ENCODE results near the gene TMEM37.

DNA sequence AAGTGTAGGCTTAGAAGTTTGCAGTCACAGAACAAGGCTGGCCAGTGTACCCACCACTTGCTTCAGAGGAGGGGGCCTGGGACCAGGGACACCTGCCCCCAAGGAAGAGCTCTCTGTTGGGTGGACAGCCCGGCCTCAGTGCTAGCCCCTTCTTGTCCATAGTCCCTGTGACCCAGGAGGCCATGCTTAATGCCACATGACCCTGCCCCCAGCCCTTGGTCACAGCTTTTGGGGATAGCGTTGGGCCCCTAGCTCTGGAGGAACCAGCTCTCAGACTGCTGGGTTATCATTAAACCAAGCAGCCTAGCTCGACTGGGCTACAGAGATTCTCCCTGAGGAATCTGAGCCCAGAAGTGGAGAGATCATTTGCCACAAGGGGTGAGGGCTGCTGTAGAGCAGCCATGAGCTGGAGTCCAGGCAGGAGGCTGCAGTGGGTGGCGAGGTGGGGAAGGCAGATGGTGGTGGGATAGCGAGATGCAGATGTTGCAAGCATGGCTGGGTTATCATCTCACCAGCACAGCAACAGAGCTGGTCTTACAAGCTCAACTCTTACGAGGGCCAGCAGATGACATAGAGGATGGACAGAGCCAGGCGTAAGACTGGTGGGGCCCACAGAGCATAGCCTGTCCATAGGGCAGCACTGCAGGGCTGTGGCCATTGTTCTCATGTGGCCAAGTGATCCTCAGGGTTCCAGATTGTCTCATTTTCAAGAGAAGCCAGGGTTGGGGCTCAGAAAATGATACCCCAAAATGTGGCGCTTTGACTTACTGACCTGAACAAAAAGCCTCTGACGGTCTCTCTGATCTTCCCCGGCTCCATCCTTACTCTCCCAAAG lies 7.2 kb upstream of the TMEM37 start:
- TF ChIP-seq, protein P1, sequence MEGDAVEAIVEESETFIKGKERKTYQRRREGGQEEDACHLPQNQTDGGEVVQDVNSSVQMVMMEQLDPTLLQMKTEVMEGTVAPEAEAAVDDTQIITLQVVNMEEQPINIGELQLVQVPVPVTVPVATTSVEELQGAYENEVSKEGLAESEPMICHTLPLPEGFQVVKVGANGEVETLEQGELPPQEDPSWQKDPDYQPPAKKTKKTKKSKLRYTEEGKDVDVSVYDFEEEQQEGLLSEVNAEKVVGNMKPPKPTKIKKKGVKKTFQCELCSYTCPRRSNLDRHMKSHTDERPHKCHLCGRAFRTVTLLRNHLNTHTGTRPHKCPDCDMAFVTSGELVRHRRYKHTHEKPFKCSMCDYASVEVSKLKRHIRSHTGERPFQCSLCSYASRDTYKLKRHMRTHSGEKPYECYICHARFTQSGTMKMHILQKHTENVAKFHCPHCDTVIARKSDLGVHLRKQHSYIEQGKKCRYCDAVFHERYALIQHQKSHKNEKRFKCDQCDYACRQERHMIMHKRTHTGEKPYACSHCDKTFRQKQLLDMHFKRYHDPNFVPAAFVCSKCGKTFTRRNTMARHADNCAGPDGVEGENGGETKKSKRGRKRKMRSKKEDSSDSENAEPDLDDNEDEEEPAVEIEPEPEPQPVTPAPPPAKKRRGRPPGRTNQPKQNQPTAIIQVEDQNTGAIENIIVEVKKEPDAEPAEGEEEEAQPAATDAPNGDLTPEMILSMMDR (conservative IDR thresholded peaks at IDR 0.05; ENCODE audit: low read depth, low read length) = no peak
- no peak for TF ChIP-seq EZH2 (IDR thresholded peaks at IDR 0.05; ENCODE audit: borderline replicate concordance, low read depth, low read length, poor library complexity, severe bottlenecking)
